Lower lobe of right lung (tissue), 2 donors: ENCODE results near the gene RSBN1L. TPM values are rescaled to one million over a fixed set of nuclear protein-coding genes. Genes with fewer than 3 reads are reported as not detected.

Experiments used
- ATAC-seq, 2 donors: fragments of 200-7000 bp; cut with Tn5 transposase; one replicate each; pipeline ENCODE4 v1.9.1; 2020 to 2022; ENCODE audit warnings: mild to moderate bottlenecking in 2 of 2, moderate library complexity in 2 of 2
- DNase-seq: peaks from one replicate; pipeline ENCODE4 v3.0.0-alpha.2; 2020
- H3K27ac ChIP-seq: fragments of 200-600 bp; one replicate; pipeline ENCODE4 v1.8.0; 2022
- H3K27me3 ChIP-seq: fragments of 200-600 bp; one replicate; pipeline ENCODE4 v1.8.0; 2022; ENCODE audit warnings: low read depth
- H3K36me3 ChIP-seq: fragments of 200-600 bp; one replicate; pipeline ENCODE4 v1.8.0; 2022; ENCODE audit warnings: mild to moderate bottlenecking
- H3K4me1 ChIP-seq: fragments of 200-600 bp; one replicate; pipeline ENCODE4 v1.8.0; 2022
- H3K4me3 ChIP-seq: fragments of 200-600 bp; one replicate; pipeline ENCODE4 v1.8.0; 2022; ENCODE audit warnings: mild to moderate bottlenecking
- H3K9me3 ChIP-seq: fragments of 200-600 bp; one replicate; pipeline ENCODE4 v1.8.0; 2022
- intact Hi-C: fragments of 100-400 bp; cut with DNase I; formaldehyde crosslinking; loops from one replicate; pipeline ENCODE4 v1.11.0; 2022
- total RNA-seq: library from RNA; stranded (reverse); fragmentation: NEBNext Ultra II Directional; extraction: Animal tissue kit (Norgen Biotek cat#: 25700); gene quantifications from one replicate; pipeline ENCODE4 v1.2.1, GENCODE V29; 2021
- TF ChIP-seq, protein P1 (sequence below): fragments of 200-600 bp; IDR thresholded peaks from one replicate; pipeline ENCODE4 v1.8.0; 2022; ENCODE audit warnings: antibody characterized with exemption, mild to moderate bottlenecking
- donor health status: DM: no; HTN: yes; CAD: no; lungs with severe emphysema.

RSBN1L gene
- total RNA-seq, 1 donor from 2014 or later = 26.8 TPM

DNA sequence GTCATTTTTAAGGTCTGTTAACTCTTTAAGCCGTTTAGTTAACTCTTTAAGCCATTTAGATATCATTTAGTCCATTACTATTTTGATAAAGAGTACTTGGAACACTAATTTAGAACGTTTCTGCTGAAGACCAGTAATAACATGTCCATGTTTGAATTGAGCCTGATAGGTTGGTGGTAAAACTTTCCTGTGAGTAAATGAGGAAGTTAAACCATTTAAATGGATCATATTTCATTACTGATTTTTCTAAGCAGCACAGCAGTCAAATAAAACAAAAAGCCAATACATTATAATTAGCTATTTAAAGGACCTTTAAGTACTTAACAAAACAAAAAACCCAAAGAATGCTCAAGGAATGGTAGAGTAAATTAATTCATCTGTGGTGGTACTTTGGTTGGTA lies 131.7 kb downstream of the RSBN1L start:
- H3K9me3 ChIP-seq = peaks cover 11% of the 10 kb centered on the region
- H3K4me3 ChIP-seq = no peak overlapping the region
- no peaks in the 10 kb centered on the region for H3K36me3 ChIP-seq
- intact Hi-C loops = no loop called here
- TF ChIP-seq, protein P1, sequence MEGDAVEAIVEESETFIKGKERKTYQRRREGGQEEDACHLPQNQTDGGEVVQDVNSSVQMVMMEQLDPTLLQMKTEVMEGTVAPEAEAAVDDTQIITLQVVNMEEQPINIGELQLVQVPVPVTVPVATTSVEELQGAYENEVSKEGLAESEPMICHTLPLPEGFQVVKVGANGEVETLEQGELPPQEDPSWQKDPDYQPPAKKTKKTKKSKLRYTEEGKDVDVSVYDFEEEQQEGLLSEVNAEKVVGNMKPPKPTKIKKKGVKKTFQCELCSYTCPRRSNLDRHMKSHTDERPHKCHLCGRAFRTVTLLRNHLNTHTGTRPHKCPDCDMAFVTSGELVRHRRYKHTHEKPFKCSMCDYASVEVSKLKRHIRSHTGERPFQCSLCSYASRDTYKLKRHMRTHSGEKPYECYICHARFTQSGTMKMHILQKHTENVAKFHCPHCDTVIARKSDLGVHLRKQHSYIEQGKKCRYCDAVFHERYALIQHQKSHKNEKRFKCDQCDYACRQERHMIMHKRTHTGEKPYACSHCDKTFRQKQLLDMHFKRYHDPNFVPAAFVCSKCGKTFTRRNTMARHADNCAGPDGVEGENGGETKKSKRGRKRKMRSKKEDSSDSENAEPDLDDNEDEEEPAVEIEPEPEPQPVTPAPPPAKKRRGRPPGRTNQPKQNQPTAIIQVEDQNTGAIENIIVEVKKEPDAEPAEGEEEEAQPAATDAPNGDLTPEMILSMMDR = no peak
- H3K4me1 ChIP-seq = no peaks in the 10 kb centered on the region
- ATAC-seq (no peak), DNase-seq (no peak)
- no peaks in the 10 kb centered on the region for H3K27me3 ChIP-seq
- H3K27ac ChIP-seq = no peak overlapping the region

DNA sequence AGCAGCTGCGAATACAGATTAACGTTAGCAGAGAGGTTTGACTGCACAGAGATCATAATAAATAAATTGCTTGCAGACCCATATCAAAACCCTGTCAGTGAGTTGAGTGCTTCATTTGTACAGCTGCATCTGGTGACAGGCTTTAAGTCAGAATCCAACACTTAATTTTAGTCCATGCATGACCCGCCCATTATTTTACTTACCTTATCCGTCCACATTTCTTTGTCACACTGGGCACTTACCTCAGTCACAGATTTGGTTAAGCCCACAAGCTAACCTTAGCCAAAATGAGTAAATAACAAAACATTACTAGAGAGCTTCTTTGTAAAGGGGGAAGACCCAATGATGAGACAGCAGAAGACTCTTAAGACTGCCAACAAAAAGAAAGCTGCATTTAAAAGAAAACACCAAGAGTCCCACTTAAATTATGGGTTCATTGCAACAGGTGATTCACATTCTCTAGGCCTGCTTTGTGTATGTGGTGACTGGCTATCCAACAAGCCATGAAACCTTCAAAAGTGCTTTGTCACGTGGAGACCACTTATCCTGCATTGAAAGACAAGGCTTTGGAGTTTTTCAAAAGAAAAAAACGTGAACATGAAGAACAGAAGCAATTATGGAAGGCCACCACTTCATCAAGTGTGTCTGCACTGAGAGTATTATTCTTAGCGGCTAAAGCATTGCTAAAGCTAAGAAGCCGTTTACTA lies 134.5 kb downstream of the RSBN1L start:
- Histone ChIP-seq H3K36me3 (no peaks in the 10 kb centered on the region), H3K27ac (no peak overlapping the region), H3K4me1 (peaks cover 15% of the 10 kb centered on the region), H3K27me3 (no peaks in the 10 kb centered on the region), H3K9me3 (peaks cover 10% of the 10 kb centered on the region), H3K4me3 (no peak overlapping the region)
- DNase-seq = no peak
- ATAC-seq = no peak
- intact Hi-C loops = no loop called here
- TF ChIP-seq, protein P1 = no peak

DNA sequence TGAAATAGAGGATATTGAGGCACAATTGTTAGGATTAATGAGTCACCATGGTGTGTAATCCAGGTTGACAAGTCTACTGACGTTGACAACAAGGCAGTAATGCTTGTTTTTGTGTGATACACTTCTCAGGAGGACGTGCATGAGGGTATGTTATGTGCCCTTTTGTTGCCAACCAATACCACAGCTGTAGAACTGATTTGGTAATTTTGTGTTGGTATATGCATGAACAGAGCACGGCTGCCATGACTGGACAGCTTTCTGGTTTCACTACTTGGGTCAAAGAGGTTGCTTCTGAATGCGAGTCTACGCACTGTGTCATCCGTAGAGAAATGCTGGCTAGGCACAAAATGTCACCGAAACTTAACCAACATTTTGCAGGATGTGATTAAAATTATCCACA lies 135.2 kb downstream of the RSBN1L start:
- ATAC-seq (no peak), DNase-seq (no peak)
- H3K27me3 ChIP-seq = no peaks in the 10 kb centered on the region
- H3K27ac ChIP-seq = no peak overlapping the region
- H3K9me3 ChIP-seq = peaks cover 3% of the 10 kb centered on the region
- H3K4me3 ChIP-seq = no peak overlapping the region
- H3K36me3 ChIP-seq = no peaks in the 10 kb centered on the region
- H3K4me1 ChIP-seq = peaks cover 15% of the 10 kb centered on the region
- intact Hi-C loops = no loop called here
- TF ChIP-seq, protein P1 = no peak

DNA sequence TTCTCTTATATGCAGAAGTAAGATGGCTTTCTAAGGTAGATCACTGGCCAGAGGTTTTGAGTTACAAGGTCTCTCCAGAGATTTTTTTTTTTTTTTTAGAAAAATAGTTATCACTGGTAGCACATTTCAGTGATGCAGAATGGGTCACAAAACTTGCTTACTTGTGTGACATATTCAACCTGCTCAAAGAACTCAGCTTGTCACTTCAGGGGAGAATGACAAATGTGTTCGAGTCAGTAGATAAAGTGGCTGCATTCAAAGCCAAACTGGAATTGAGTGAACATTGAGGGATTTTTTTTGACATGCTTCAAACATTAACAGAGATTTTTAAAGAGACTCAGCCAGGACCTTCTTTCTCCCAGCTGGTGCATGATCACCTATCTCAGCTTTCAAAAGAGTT lies 135.7 kb downstream of the RSBN1L start:
- no peaks in the 10 kb centered on the region for H3K9me3 ChIP-seq
- no peaks in the 10 kb centered on the region for H3K36me3 ChIP-seq
- no peak overlapping the region for H3K27ac ChIP-seq
- intact Hi-C loops = no loop called here
- no peak for ATAC-seq
- H3K4me1 ChIP-seq = peaks cover 15% of the 10 kb centered on the region
- no peak overlapping the region for H3K4me3 ChIP-seq
- TF ChIP-seq, protein P1 = no peak
- H3K27me3 ChIP-seq = no peaks in the 10 kb centered on the region
- DNase-seq = no peak

Other genes with a start within 250 kb of the RSBN1L start
- 164 TPM for gene PTPN12, start 159.2 kb upstream of the RSBN1L start, total RNA-seq
- 24.6 TPM for gene TMEM60, start 102.0 kb downstream of the RSBN1L start, total RNA-seq
- 15.2 TPM for gene PHTF2, start 102.3 kb downstream of the RSBN1L start, total RNA-seq